Panc1 (cell line): Measurements from ENCODE around the gene DCHS2. TPM values are rescaled to one million over a fixed set of nuclear protein-coding genes. Genes with fewer than 3 reads are reported as not detected.
A peak's percentile ranks its signal among the peaks of the same experiment; 100 is the strongest.

Experiments used
- ATAC-seq: fragments of 200-7000 bp; cut with Tn5 transposase; 2 replicates; pipeline ENCODE4 v1.9.1; 2020; ENCODE audit warnings: mild to moderate bottlenecking, moderate library complexity
- BruUV-seq: library from RNA; stranded (reverse); fragments of 400-500 nt; replicated peaks from 2 replicates; lab custom pipeline; 2021; lab: Mats Ljungman, UMichigan
- CTCF ChIA-PET: fragments of 300-600 bp; sonication (Branson Sonifier 250); formaldehyde crosslinking; loops from one replicate; lab custom pipeline; 2022; ENCODE audit warnings: antibody characterized with exemption; lab: Charles Lee
- POLR2A ChIA-PET: fragments of 300-600 bp; sonication (Branson Sonifier 250); formaldehyde crosslinking; loops from one replicate; lab custom pipeline; 2022; ENCODE audit warnings: antibody characterized with exemption; lab: Charles Lee
- DNase-seq: peaks from one replicate; pipeline ENCODE4 v3.0.0-alpha.2; 2010; ENCODE audit warnings: low read depth, low spot score
- H3K27ac ChIP-seq: 2 replicates; pipeline ENCODE4 v1.5.1; 2011; ENCODE audit warnings: mild to moderate bottlenecking, low read length, inconsistent platforms
- H3K27me3 ChIP-seq: fragments of 200-500 bp; sonication (Bioruptor generic); 2 replicates; pipeline ENCODE4 v1.6.0; 2014; ENCODE audit warnings: low read length, inconsistent platforms; ENCODE audit not compliant: control insufficient read depth, insufficient read depth
- H3K36me3 ChIP-seq: fragments of 200-500 bp; sonication (Bioruptor generic); 2 replicates; pipeline ENCODE4 v1.5.1; 2014; ENCODE audit warnings: inconsistent platforms, mild to moderate bottlenecking, low read length, moderate library complexity; ENCODE audit not compliant: control insufficient read depth, insufficient read depth
- H3K4me1 ChIP-seq: 2 replicates; pipeline ENCODE4 v1.5.1; 2011; ENCODE audit warnings: inconsistent platforms, mild to moderate bottlenecking, low read length, moderate library complexity; ENCODE audit not compliant: control insufficient read depth, insufficient read depth
- H3K4me3 ChIP-seq, 2 experiments: 2 replicates each; pipeline ENCODE4 v1.5.1; 2011 to 2012; ENCODE audit warnings: low read depth in 2 of 2, low read length in 2 of 2, mild to moderate bottlenecking in 2 of 2, inconsistent platforms in 1 of 2, moderate library complexity in 1 of 2
- H3K9me3 ChIP-seq: fragments of 200-500 bp; sonication (Bioruptor generic); 2 replicates; pipeline ENCODE4 v1.5.1; 2014; ENCODE audit warnings: low read depth, mild to moderate bottlenecking, inconsistent platforms, low read length, moderate library complexity; ENCODE audit not compliant: control insufficient read depth, insufficient read depth
- CTCF ChIP-seq: fragments of 450-650 bp; IDR thresholded peaks from 2 replicates; pipeline ENCODE4 v1.5.1; 2017; ENCODE audit warnings: mild to moderate bottlenecking
- POLR2AphosphoS5 ChIP-seq: IDR thresholded peaks from 2 replicates; pipeline ENCODE4 v1.6.1; 2012; ENCODE audit warnings: mild to moderate bottlenecking, low read depth, low read length, moderate library complexity
- REST ChIP-seq, 2 experiments: IDR thresholded peaks; 2 replicates each; pipeline ENCODE4 v1.6.1; 2011 to 2012; ENCODE audit warnings: low read depth in 2 of 2, control low read depth in 1 of 2, low read length in 1 of 2, mild to moderate bottlenecking in 1 of 2, moderate library complexity in 1 of 2; ENCODE audit not compliant: insufficient read depth in 1 of 2
- SIN3A ChIP-seq: IDR thresholded peaks from 2 replicates; pipeline ENCODE4 v1.6.1; 2012; ENCODE audit warnings: low read depth, mild to moderate bottlenecking, low read length, moderate library complexity, borderline replicate concordance; ENCODE audit not compliant: insufficient read depth
- TCF7L2 ChIP-seq: IDR thresholded peaks from 2 replicates; pipeline ENCODE4 v1.6.1; 2011; ENCODE audit warnings: mild to moderate bottlenecking, low read depth, low read length, inconsistent platforms
- in situ Hi-C: cut with HindIII; loops from 2 replicates; pipeline ENCODE4 v1.10.0; 2016; ENCODE audit warnings: low sequenced_read_pairs, low pct_unique_long_range_greater_than_20kb
- intact Hi-C: fragments of 100-400 bp; cut with micrococcal nuclease; formaldehyde crosslinking; loops from one replicate; pipeline ENCODE4 v1.10.0; 2022; ENCODE audit not compliant: unreplicated experiment
- total RNA-seq: library from RNA; stranded (reverse); gene quantifications from one replicate; pipeline ENCODE4 v1.2.1, GENCODE V29; 2021; ENCODE audit not compliant: unreplicated experiment

Gene DCHS2
- total RNA-seq, 1 experiment from 2014 or later, result not detected

- ChIA-PET CTCF (no interaction called here), POLR2A (no interaction called here)
- Histone ChIP-seq H3K27ac (no peak overlapping the region), H3K27me3 (no peaks in the 10 kb centered on the region), H3K36me3 (no peaks in the 10 kb centered on the region), H3K9me3 (no peaks in the 10 kb centered on the region), H3K4me1 (no peaks in the 10 kb centered on the region), H3K4me3 (no peak overlapping the region)
- no TSS peak for BruUV-seq
- in situ Hi-C loops, result no loop called here
- TF ChIP-seq TCF7L2, result no peak
- TF ChIP-seq POLR2AphosphoS5, result no peak
- no peak for TF ChIP-seq CTCF
- no peak for TF ChIP-seq SIN3A
- TF ChIP-seq REST (IDR thresholded peaks at IDR 0.05; ENCODE audit: insufficient read depth in 1 of 2, low read depth in 2 of 2, low read length in 1 of 2), result no peak
- DNase-seq (no peak), ATAC-seq (no peak)
- intact Hi-C loops, result loop anchor here (10.0 kb wide), 1 partner anchor 175 kb away; no protein-coding TSS in a partner anchor
These were observed 161.7 kb downstream of the DCHS2 start for GRCh38 chr4:154329939-154330338.

GRCh38 chr4:154329268-154329868 lies 162.2 kb downstream of the DCHS2 start:
- TF ChIP-seq POLR2AphosphoS5, result no peak
- TF ChIP-seq SIN3A, result no peak
- TF ChIP-seq TCF7L2, result no peak
- peak; percentile 37; the same call in 1 of the 2 replicates for TF ChIP-seq CTCF
- no peak for TF ChIP-seq REST (IDR thresholded peaks at IDR 0.05; ENCODE audit: insufficient read depth in 1 of 2, low read depth in 2 of 2, low read length in 1 of 2)
- ATAC-seq, result no peak
- no peaks in the 10 kb centered on the region for H3K9me3 ChIP-seq

More at GRCh38 chr4:154329268-154329868, 162.2 kb downstream of the DCHS2 start:
- Histone ChIP-seq H3K4me3 (no peak overlapping the region), H3K27ac (no peak overlapping the region), H3K4me1 (no peaks in the 10 kb centered on the region), H3K36me3 (no peaks in the 10 kb centered on the region), H3K27me3 (no peaks in the 10 kb centered on the region)
- CTCF ChIA-PET, result no interaction called here
- no TSS peak for BruUV-seq
- DNase-seq, result no peak
- POLR2A ChIA-PET, result no interaction called here
- intact Hi-C loops, result loop anchor here (10.0 kb wide), 1 partner anchor 175 kb away; no protein-coding TSS in a partner anchor
- in situ Hi-C loops, result no loop called here
